ENCODE results near the gene PLIN3.

GRCh38 chr19:4849019-4849418, 18.4 kb downstream of the PLIN3 start:
- TF ChIP-seq POLR2A (IDR thresholded peaks at IDR 0.05) (no peak), CTCF (IDR thresholded peaks at IDR 0.05) (no peak), EP300 (IDR thresholded peaks at IDR 0.05) (no peak)
